ENCODE data around the gene PLSCR5.

- TF ChIP-seq, protein P1, sequence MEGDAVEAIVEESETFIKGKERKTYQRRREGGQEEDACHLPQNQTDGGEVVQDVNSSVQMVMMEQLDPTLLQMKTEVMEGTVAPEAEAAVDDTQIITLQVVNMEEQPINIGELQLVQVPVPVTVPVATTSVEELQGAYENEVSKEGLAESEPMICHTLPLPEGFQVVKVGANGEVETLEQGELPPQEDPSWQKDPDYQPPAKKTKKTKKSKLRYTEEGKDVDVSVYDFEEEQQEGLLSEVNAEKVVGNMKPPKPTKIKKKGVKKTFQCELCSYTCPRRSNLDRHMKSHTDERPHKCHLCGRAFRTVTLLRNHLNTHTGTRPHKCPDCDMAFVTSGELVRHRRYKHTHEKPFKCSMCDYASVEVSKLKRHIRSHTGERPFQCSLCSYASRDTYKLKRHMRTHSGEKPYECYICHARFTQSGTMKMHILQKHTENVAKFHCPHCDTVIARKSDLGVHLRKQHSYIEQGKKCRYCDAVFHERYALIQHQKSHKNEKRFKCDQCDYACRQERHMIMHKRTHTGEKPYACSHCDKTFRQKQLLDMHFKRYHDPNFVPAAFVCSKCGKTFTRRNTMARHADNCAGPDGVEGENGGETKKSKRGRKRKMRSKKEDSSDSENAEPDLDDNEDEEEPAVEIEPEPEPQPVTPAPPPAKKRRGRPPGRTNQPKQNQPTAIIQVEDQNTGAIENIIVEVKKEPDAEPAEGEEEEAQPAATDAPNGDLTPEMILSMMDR (IDR thresholded peaks at IDR 0.05; ENCODE audit: borderline replicate concordance, extremely low read depth, low read length, poor library complexity, severe bottlenecking) = no peak
- no peak for TF ChIP-seq EZH2 (IDR thresholded peaks at IDR 0.05; ENCODE audit: borderline replicate concordance, low read depth, low read length, severe bottlenecking)
Measured at GRCh38 chr3:146550070-146550615, 55.0 kb downstream of the PLSCR5 start.

Measured in DND-41 (cell line).